Breast epithelium (tissue), 3 donors: ENCODE results near the gene NEU4.

Experiments
- CTCF ChIP-seq, 3 donors: fragments of 450-650 bp; IDR thresholded peaks; one replicate each; pipeline ENCODE4 v1.5.1; 2016 to 2017; ENCODE audit warnings: antibody characterized with exemption in 3 of 3, mild to moderate bottlenecking in 3 of 3, moderate library complexity in 3 of 3
- POLR2AphosphoS5 ChIP-seq, 3 donors: sonication (generic); formaldehyde crosslinking; IDR thresholded peaks; one replicate each; pipeline ENCODE4 v1.6.1; 2017; ENCODE audit warnings: antibody characterized with exemption in 3 of 3

- TF ChIP-seq CTCF (IDR thresholded peaks at IDR 0.05) (no peak), POLR2AphosphoS5 (IDR thresholded peaks at IDR 0.05) (no peak)
Measured at GRCh38 chr2:241771286-241772062, 37.5 kb upstream of the NEU4 start.
